CD4-positive, alpha-beta T cell treated with Interleukin-6 for 4 hours (primary cell): ENCODE data around the gene ARHGAP12.

Experiments
- DNase-seq: peaks from one replicate; pipeline ENCODE4 v3.0.0-alpha.2; 2020; ENCODE audit warnings: mixed read lengths

Gene ARHGAP12

DNA sequence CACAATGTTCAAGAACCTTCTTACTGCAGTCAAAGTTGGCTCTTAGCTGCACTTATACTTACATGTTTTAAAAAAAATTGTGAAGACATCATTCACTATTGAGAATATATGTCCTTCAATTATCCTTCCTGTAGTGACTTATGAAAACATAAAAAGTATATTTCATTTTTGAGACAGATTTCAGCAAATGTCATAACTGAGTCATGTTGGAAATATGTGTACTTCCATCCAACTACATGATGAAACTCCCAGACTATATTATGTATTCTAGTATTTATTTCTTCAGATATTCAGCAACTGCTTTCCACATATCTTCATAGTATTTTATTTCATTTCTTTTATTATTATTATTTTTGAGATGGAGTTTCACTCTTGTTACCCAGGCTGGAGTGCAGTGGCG, 160.2 kb downstream of the ARHGAP12 start:
- no peak for DNase-seq

DNA sequence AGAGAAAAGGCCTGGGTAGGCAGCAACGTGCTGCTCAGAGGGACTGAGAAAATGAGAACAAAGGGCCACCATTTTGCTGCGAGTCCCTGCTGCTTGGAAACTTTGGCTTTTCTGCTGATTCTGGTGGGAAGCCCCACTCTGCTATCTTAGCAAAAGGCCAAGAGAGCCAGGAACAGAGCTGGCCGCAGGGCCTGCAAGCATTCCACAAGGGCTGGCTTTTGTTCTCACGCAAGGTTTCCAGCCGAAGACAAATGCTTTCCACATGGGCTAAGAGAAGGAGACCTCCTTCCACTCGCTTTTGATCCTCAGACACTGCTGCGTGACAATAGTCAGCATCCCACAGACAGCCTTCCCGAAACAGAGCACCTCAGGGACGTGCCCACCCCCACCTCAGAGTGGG, 163.1 kb downstream of the ARHGAP12 start:
- no peak for DNase-seq

DNA sequence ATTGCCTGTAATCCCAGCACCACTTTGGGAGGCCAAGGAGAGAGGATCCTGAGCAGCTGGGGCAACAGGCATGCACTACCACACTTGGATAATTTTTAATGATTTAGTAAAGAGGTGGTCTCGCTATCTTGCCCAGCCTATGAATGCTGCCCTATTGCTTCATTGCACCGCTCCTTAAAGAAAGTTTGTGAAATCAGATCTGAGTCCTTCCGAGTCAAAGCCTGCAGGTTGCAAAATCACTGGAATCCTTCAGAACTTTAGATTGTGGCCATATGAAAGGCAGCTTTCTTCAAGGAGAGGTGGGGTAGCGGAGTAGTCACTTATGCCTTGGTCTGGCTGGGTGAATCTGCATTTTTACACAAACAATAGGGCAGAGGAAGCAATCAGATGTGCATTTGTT, 166.3 kb downstream of the ARHGAP12 start:
- DNase-seq, result no peak

- DNase-seq, result no peak
Measured at GRCh38 chr10:31761156-31761555, 167.5 kb downstream of the ARHGAP12 start.

GRCh38 chr10:31760674-31761081, 168.0 kb downstream of the ARHGAP12 start:
- DNase-seq, result no peak

GRCh38 chr10:31759799-31760626, 168.6 kb downstream of the ARHGAP12 start:
- peak; percentile 97 for DNase-seq

DNA sequence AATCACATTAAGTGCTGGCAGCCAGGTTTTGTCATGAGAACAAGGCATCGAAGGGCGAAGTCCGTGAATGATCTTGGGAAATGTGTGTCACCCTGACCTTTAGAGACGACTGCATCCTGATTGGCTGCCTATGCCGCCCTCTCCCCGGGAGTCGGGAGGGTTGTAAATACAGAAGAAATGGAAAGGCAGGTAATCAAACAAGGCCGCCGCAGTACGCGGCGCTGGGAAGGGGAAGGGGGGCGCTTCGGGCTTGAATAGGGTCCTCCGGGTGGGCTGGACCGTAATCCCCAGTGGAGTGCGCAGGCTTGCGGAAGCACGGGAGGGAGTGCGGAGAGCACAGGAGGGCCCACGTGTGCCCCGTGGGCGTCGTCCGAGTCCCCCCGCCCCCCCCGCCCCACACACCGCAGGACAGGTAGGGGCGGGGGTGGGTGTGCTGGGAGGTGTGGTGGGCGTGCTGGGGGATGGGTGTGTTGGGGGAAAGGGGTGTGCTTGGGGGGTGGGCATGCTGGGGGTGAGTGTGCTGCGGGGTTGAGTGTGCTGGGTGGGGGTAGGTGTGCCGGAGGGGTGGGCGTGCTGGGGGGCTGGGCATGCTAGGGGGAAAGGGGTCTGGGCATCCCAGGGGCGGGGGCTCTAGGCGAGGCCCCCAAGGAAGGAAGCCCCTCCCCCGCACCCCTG, 169.4 kb downstream of the ARHGAP12 start:
- DNase-seq, result peak; percentile 64

DNA sequence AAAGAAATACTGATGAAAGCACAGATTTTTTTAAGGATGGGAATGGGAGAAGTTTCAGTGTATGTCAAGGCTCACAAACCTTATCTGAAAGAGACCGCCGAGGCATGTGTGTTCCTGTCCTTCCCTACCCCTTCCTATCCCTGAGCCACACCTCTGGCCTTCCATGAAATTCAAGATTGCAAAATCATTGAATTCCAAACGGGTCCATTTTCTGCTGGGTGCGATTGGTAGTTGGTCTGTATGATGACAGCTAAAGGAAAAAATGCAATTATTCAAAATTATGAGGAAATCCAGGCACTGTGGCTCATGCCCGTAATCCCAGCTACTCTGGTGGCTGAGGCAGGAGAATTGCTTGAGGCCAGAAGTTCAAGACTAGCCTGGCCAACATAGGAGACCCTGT, 170.1 kb downstream of the ARHGAP12 start:
- no peak for DNase-seq

DNA sequence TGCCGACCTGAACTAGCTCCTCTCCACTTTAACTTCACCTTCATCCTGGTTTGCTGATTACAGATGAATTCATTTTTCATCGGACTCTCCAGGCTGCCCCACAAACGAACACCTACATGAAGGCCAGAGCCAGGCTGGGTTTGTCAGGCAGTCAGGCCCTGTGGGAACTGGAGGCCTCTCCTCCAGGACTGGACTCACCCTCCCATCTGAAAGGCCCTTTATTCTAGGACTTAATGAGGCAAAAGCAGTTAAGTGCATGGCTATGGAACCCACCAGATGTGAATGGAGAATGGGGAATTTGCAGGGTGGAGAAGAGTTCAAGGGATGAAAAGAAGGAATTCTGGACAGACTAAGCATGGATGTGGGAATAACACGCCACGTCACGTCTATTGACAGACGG, 170.8 kb downstream of the ARHGAP12 start:
- no peak for DNase-seq

GRCh38 chr10:31757386-31757791, 171.2 kb downstream of the ARHGAP12 start:
- peak; percentile 18 for DNase-seq

DNA sequence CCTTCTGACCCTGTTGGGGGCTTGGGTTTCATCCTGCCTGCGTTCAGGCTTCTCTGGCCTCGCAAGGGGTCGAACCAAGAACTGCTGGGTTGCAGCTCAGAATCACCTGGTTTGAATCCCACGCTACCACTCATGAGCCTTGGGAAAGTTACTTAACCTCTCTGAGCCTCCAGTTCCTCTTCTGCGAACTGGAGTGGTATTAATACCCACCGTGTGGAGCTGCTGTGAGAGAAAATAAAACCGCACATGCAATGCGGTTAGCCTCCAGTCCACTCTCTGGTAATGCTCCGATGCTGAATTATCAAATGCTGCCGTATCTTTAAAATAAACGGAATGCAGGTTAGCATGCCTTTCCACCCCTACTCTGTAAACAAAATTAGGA, 171.9 kb downstream of the ARHGAP12 start:
- DNase-seq, result no peak

DNA sequence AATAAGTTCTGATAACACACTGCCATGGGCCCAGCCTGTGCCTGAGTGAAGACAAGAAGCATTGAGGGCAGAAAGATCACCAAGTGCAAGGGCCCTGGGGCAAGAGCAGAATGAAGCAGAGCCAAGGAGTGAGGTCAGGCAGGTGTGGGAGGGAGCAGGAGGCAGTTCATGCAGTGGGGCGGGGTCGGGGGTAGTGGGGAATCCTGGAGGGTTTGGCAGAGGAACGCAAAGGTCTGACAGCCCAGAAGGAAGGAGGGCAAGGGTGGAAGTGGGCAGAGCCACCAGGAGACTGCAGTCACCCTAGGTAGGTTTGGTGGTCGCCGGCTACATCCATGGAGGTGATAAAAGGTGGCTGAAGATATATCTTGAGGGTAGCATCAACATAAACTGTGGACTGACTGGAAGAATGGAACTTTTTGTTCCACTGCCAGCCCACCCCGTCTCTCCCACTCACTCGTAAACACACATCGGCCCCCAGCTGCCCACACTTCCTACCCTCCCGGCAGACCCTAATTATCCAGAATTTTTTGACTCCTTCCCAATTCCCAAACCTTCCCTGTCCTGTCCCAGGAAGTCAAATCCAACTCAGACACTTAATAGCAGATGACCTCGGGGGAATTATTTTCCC, 172.4 kb downstream of the ARHGAP12 start:
- no peak for DNase-seq
